Ascending aorta (tissue), 2 donors: Measurements from ENCODE around the gene SEPTIN5. TPM values are rescaled to one million over a fixed set of nuclear protein-coding genes. Genes with fewer than 3 reads are reported as not detected.

Experiments
- DNase-seq, 2 donors: peaks; one replicate each; pipeline ENCODE4 v3.0.0-alpha.2; 2019; ENCODE audit warnings: low spot score in 2 of 2
- H3K27ac ChIP-seq, 2 donors: fragments of 200-600 bp; sonication (generic); one replicate each; pipeline ENCODE4 v1.5.1; 2016 to 2017; ENCODE audit warnings: mild to moderate bottlenecking in 1 of 2
- H3K27me3 ChIP-seq: fragments of 200-600 bp; sonication (generic); one replicate; pipeline ENCODE4 v1.5.1; 2017
- H3K36me3 ChIP-seq, 2 donors: fragments of 200-600 bp; sonication (generic); one replicate each; pipeline ENCODE4 v1.5.1; 2016
- H3K4me1 ChIP-seq, 2 donors: fragments of 200-600 bp; sonication (generic); one replicate each; pipeline ENCODE4 v1.5.1; 2016 to 2017; ENCODE audit warnings: mild to moderate bottlenecking in 1 of 2
- H3K4me3 ChIP-seq, 2 donors: fragments of 200-600 bp; sonication (generic); one replicate each; pipeline ENCODE4 v1.5.1; 2016 to 2017; ENCODE audit warnings: mild to moderate bottlenecking in 1 of 2
- H3K9me3 ChIP-seq, 2 donors: fragments of 200-600 bp; sonication (generic); one replicate each; pipeline ENCODE4 v1.5.1; 2016
- intact Hi-C: fragments of 100-400 bp; cut with DNase I; formaldehyde crosslinking; loops from one replicate; pipeline ENCODE4 v1.15.1; 2023
- total RNA-seq: library from RNA; depleted of rRNA; stranded (reverse); fragments of >200 nt; gene quantifications from one replicate; pipeline ENCODE4 v1.1.0, GENCODE V29; 2016
- TF ChIP-seq, protein P1 (sequence below), 3 experiments: fragments of 200-600 bp in 2 of 3; fragments of 450-650 bp in 1 of 3; sonication (generic) in 2 of 3; IDR thresholded peaks; one replicate each; pipeline ENCODE4 v1.5.1; 2016 to 2019; ENCODE audit warnings: antibody characterized with exemption in 3 of 3, mild to moderate bottlenecking in 1 of 3, moderate library complexity in 1 of 3

The SEPTIN5 gene
- total RNA-seq, 1 donor from 2014 or later: 105 TPM

GRCh38 chr22:19744350-19745006, 30.2 kb downstream of the SEPTIN5 start:
- no peaks in the 10 kb centered on the region for H3K27me3 ChIP-seq
- H3K27ac ChIP-seq: no peak overlapping the region
- DNase-seq: no peak
- no peaks in the 10 kb centered on the region for H3K9me3 ChIP-seq
- H3K4me3 ChIP-seq: no peak overlapping the region
- intact Hi-C loops: no loop called here
- TF ChIP-seq, protein P1, sequence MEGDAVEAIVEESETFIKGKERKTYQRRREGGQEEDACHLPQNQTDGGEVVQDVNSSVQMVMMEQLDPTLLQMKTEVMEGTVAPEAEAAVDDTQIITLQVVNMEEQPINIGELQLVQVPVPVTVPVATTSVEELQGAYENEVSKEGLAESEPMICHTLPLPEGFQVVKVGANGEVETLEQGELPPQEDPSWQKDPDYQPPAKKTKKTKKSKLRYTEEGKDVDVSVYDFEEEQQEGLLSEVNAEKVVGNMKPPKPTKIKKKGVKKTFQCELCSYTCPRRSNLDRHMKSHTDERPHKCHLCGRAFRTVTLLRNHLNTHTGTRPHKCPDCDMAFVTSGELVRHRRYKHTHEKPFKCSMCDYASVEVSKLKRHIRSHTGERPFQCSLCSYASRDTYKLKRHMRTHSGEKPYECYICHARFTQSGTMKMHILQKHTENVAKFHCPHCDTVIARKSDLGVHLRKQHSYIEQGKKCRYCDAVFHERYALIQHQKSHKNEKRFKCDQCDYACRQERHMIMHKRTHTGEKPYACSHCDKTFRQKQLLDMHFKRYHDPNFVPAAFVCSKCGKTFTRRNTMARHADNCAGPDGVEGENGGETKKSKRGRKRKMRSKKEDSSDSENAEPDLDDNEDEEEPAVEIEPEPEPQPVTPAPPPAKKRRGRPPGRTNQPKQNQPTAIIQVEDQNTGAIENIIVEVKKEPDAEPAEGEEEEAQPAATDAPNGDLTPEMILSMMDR (IDR thresholded peaks at IDR 0.05): no peak
- no peaks in the 10 kb centered on the region for H3K4me1 ChIP-seq
- no peaks in the 10 kb centered on the region for H3K36me3 ChIP-seq

DNA sequence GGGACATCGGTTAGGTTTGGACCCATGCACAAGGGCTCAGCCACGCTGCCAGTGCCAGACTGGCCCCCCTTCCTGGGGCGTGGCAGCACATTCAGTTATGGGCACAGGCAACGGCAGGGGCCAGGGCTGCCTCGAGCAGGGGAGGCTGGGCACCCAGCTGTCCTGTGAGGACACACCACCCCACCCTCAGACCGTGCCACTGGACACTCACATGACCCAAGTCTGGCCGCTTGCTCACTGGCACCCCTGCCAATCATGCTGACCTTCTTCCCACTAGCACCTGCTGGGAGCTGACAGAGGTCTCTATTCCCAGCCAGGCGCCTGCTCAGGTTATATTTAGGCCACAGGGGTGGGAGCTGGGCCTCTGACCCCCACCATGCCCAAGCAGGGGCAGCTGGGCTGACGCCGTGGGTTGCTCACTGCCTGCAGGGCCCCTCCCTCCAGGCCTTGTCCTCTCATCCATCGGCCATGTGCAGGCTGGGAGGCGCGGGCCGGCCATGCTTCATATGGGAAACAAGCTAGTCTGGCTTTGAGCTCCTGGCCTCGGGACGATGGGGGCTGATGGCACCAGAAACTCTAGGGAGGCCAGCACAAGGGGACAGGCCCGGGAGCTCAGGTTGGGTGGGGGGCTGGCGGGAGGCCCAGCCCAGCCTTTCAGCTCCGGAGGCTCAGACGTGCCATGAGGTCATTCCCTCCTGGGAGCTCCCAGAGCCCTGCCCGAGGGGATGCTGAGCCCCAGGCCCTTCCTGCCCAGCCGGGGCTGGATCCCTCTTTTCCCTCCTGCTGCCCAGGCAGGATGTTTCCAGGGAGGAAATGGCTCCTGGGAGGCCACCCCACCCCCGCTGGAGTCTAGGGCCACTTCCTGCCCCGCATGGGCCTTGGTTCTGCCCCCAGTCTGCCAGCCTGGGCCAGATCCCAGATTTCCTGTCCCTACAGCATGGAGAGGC, 31.1 kb downstream of the SEPTIN5 start:
- no peaks in the 10 kb centered on the region for H3K4me1 ChIP-seq
- H3K27me3 ChIP-seq: no peaks in the 10 kb centered on the region
- no peak overlapping the region for H3K27ac ChIP-seq
- intact Hi-C loops: no loop called here
- no peaks in the 10 kb centered on the region for H3K36me3 ChIP-seq
- DNase-seq: no peak
- H3K4me3 ChIP-seq: no peak overlapping the region
- no peaks in the 10 kb centered on the region for H3K9me3 ChIP-seq
- TF ChIP-seq, protein P1 (IDR thresholded peaks at IDR 0.05): no peak

DNA sequence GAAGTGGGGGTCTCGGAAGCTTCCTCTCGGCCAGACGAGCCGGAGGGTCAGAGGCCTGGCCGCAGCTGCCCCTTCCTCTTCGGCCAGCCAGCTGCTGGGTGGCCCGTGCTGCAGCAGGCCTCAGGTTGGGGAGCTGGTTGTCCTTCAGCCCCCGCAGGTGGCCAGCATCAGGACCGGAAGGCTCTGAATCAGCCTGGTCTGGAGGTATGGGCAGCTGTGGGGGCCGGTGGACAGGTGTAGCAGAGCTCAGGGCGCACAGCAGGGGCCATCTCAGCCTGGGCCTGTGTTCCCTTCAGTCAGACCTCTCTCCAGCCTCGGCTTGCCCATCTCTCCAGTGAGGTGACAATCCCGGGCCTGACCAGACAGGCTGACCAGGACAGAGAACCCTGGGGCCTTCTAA, 32.4 kb downstream of the SEPTIN5 start:
- DNase-seq: no peak
- no peak overlapping the region for H3K27ac ChIP-seq
- H3K4me3 ChIP-seq: no peak overlapping the region
- H3K9me3 ChIP-seq: no peaks in the 10 kb centered on the region
- no peaks in the 10 kb centered on the region for H3K27me3 ChIP-seq
- TF ChIP-seq, protein P1 (IDR thresholded peaks at IDR 0.05): no peak
- intact Hi-C loops: no loop called here
- no peaks in the 10 kb centered on the region for H3K4me1 ChIP-seq
- H3K36me3 ChIP-seq: no peaks in the 10 kb centered on the region

DNA sequence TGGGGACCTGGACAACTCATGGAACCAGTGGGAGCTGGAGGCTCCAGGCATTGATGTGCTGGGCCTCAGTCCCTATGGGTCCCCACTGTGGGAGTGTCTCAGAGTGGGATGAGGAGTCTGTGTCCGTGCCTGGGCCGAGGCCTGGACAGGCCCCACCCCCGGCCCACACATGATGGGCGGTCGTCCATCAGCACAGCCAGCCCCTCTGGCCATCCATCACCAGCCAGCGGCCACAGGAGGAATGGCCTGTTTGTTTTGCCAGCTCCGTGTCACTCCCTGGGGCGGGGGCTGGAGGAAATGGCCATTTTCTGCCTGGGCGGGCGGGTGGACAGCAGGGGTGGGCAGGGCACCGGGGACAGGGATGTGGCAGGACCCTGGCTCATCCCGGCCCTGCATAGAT, 33.2 kb downstream of the SEPTIN5 start:
- no peak overlapping the region for H3K4me3 ChIP-seq
- TF ChIP-seq, protein P1 (IDR thresholded peaks at IDR 0.05): no peak
- H3K4me1 ChIP-seq: no peaks in the 10 kb centered on the region
- H3K27ac ChIP-seq: no peak overlapping the region
- intact Hi-C loops: no loop called here
- no peaks in the 10 kb centered on the region for H3K9me3 ChIP-seq
- H3K36me3 ChIP-seq: no peaks in the 10 kb centered on the region
- no peaks in the 10 kb centered on the region for H3K27me3 ChIP-seq
- no peak for DNase-seq

DNA sequence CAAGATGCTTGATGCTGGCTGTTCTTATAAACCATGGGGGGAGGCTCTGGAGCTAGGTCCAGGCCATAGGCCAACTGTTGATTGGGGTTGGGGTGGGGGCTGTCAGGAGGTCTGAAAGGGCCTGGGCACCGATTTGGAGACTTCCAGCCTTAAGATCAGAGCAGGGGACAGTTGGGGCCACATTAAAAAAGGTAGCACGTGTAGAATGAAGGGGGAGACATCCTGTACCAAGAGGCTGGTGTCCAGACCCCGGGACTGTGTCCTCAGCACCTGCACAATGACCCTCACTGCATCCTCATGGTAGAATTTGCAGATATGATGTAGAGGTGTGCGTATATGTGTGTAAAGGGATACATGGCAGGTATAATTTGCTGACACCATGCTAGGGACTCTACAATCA, 33.8 kb downstream of the SEPTIN5 start:
- H3K4me1 ChIP-seq: no peaks in the 10 kb centered on the region
- intact Hi-C loops: no loop called here
- no peaks in the 10 kb centered on the region for H3K36me3 ChIP-seq
- no peak overlapping the region for H3K4me3 ChIP-seq
- TF ChIP-seq, protein P1 (IDR thresholded peaks at IDR 0.05): no peak
- H3K27me3 ChIP-seq: no peaks in the 10 kb centered on the region
- H3K27ac ChIP-seq: no peak overlapping the region
- H3K9me3 ChIP-seq: no peaks in the 10 kb centered on the region
- DNase-seq: no peak
